Measurements from ENCODE around the gene GABRG2.

- TF ChIP-seq CTCF (conservative IDR thresholded peaks at IDR 0.05 in 1 of 2, IDR thresholded peaks at IDR 0.05 in 1 of 2; ENCODE audit: extremely low read depth in 1 of 2, insufficient read depth in 1 of 2, low read depth in 1 of 2, low read length in 2 of 2) (no peak), EZH2 (IDR thresholded peaks at IDR 0.05; ENCODE audit: borderline replicate concordance, low read length) (no peak)
Observed at GRCh38 chr5:162052676-162053075, 14.9 kb upstream of the GABRG2 start.

Measured in mammary epithelial cell (primary cell).